ENCODE results near the gene SPATA1.

- TF ChIP-seq POLR2AphosphoS5 (IDR thresholded peaks at IDR 0.05; ENCODE audit: low read depth, low read length) (no peak), POLR2A (IDR thresholded peaks at IDR 0.05; ENCODE audit: low read depth, low read length) (no peak)
Measured at GRCh38 chr1:84502927-84503326, 3.3 kb upstream of the SPATA1 start.
